Astrocyte of the spinal cord (primary cell): ENCODE data around the gene ETV4.
A peak's percentile ranks its signal among the peaks of the same experiment; 100 is the strongest.

Experiments used
- DNase-seq: peaks from one replicate; pipeline ENCODE4 v3.0.0; 2011; ENCODE audit warnings: low read depth, low spot score
- H3K4me3 ChIP-seq: 2 replicates; pipeline ENCODE4 v1.5.1; 2011; ENCODE audit warnings: low read depth, mild to moderate bottlenecking, low read length, moderate library complexity
- CTCF ChIP-seq: IDR thresholded peaks from 2 replicates; pipeline ENCODE4 v1.5.1; 2012; ENCODE audit warnings: low read depth, mild to moderate bottlenecking, low read length, inconsistent platforms
- in situ Hi-C: cut with HindIII; loops from 2 replicates; pipeline ENCODE4 v1.10.0; 2017; ENCODE audit warnings: low sequenced_read_pairs

ETV4 gene

DNA sequence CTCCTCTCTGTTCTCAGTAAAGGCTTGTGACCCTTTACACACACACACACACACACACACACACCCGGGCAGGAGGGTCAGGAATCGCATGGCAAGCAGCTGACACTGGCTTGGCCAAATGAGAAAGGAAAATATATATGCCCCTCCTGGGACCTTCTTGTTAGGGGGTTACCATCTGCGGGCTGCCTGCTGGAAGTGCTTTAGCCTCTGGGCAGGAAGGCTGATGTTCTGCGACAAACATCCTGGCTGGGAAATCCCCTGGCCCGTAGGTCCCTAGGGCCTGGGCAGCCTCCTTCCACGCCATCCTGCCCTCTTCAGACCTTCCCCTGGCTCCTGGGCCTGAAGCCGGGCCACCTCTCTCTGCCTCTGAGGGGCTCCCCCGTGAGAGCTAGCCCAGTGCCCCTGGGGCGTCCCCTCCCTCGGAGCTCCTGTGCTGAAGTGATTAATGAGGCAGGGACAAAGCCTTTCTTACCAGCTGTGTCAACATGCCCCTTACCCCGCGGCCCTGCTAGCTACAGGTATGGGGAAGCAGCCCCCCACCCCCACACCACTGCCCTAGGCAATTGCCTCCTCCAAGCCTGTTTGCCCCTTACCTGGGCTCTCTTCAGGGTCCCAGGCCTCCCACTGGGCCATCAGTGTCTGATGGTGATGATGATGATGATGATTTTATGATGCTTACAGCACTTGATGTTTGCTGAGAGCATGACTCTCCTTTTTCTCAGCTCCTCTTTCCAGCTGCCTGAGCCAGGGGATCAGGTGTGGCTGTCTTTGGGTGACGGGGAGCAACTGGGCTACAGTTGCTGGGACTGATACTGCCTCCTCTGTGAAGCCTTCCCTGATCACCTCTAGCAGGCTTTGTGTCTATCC lies 32.8 kb upstream of the ETV4 start:
- peak; percentile 18 for DNase-seq
- in situ Hi-C loops: no loop called here
- H3K4me3 ChIP-seq: no peak overlapping the region
- no peak for TF ChIP-seq CTCF

- TF ChIP-seq CTCF: no peak
- in situ Hi-C loops: no loop called here
- no peak for DNase-seq
- no peak overlapping the region for H3K4me3 ChIP-seq
Observed at GRCh38 chr17:43578404-43578698, 32.2 kb upstream of the ETV4 start.

GRCh38 chr17:43577664-43578403 lies 31.7 kb upstream of the ETV4 start:
- no peak overlapping the region for H3K4me3 ChIP-seq
- TF ChIP-seq CTCF: no peak
- in situ Hi-C loops: no loop called here
- DNase-seq: no peak

DNA sequence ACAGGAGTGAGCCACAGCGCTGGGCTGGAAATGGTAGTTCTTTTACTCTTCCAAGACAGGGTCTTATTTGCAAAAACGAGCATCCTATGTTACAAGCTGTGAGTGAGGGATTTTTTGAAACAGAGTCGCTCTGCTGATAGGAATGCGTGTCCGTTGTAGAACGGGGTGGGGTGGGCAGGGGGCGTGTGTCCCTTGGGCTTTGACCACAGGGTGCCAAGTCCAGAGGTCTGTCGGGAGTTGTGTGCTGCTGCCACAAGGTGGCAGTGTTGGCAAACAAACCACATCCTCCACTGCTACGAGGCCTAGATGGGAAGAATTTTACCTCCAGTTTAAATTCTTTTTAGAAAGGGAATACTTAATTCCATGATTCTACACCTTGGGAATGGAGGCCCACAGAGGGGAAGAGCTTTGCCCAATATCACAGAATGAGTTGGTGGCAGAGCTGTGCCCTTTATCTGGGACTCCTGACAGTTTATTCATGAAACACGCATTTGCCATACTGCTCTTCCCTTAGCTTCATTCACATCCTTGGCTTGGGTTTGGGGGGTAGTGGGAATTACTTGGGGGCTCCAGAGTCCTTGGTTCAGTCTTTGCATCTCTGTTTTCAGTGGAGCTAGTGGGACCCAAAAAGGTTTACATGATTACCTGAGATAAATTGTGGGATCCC lies 30.6 kb upstream of the ETV4 start:
- no peak overlapping the region for H3K4me3 ChIP-seq
- peak; percentile 84 for TF ChIP-seq CTCF
- in situ Hi-C loops: no loop called here
- peak; percentile 70 for DNase-seq

GRCh38 chr17:43574896-43575525 lies 28.9 kb upstream of the ETV4 start:
- TF ChIP-seq CTCF: no peak
- no peak overlapping the region for H3K4me3 ChIP-seq
- in situ Hi-C loops: no loop called here
- no peak for DNase-seq

GRCh38 chr17:43574348-43574747 lies 28.2 kb upstream of the ETV4 start:
- DNase-seq: no peak
- no peak for TF ChIP-seq CTCF
- in situ Hi-C loops: no loop called here
- no peak overlapping the region for H3K4me3 ChIP-seq
